GM12864 (cell line): ENCODE results near the gene IL12RB2.
A peak's percentile ranks its signal among the peaks of the same experiment; 100 is the strongest.

Experiments
- DNase-seq: peaks from one replicate; pipeline ENCODE4 v3.0.0-alpha.2; 2011; ENCODE audit warnings: low read depth
- H3K4me3 ChIP-seq: 2 replicates; pipeline ENCODE4 v1.5.1; 2011; ENCODE audit warnings: mild to moderate bottlenecking, low read depth, low read length, control low read depth
- CTCF ChIP-seq: IDR thresholded peaks from 2 replicates; pipeline ENCODE4 v1.5.1; 2011; ENCODE audit warnings: low read depth, mild to moderate bottlenecking, moderate library complexity, low read length, control low read depth, inconsistent platforms; ENCODE audit errors: missing control alignments

Gene IL12RB2

GRCh38 chr1:67429011-67429527 lies 121.4 kb downstream of the IL12RB2 start:
- DNase-seq, result no peak
- H3K4me3 ChIP-seq, result peak overlapping the region; percentile 96
- no peak for TF ChIP-seq CTCF

- DNase-seq, result no peak
- no peak for TF ChIP-seq CTCF
- H3K4me3 ChIP-seq, result peak overlapping the region; percentile 96
These were observed 122.1 kb downstream of the IL12RB2 start for GRCh38 chr1:67429528-67430357.

- peak; percentile 97 for DNase-seq
- peak within 1 kb of the TSS; percentile 96 for H3K4me3 ChIP-seq
- TF ChIP-seq CTCF, result no peak
These were observed 122.9 kb downstream of the IL12RB2 start, which contains the start of gene SERBP1 for GRCh38 chr1:67430358-67431155. SERBP1 (minus strand) TSS chr1:67430402; CDS start chr1:67430300, 102 bp downstream.

GRCh38 chr1:67431156-67431765 lies 123.6 kb downstream of the IL12RB2 start:
- no peak for DNase-seq
- no peak for TF ChIP-seq CTCF
- peak overlapping the region; percentile 96 for H3K4me3 ChIP-seq

- no peak for TF ChIP-seq CTCF
- H3K4me3 ChIP-seq, result no peak overlapping the region; the same call in 1 of the 2 replicates
- DNase-seq, result no peak
These were observed 124.4 kb downstream of the IL12RB2 start for GRCh38 chr1:67431869-67432578.

GRCh38 chr1:67432745-67433144 lies 125.1 kb downstream of the IL12RB2 start:
- no peak for TF ChIP-seq CTCF
- DNase-seq, result no peak
- no peak overlapping the region for H3K4me3 ChIP-seq
